Neural cell (in vitro differentiated cells): ENCODE data around the gene MED27. TPM values are rescaled to one million over a fixed set of nuclear protein-coding genes. Genes with fewer than 3 reads are reported as not detected.

Experiments
- H2AFZ ChIP-seq: fragments of 200-600, 300-800 bp; sonication (generic), shearing (Covaris generic); 2 replicates; pipeline ENCODE4 v1.6.0; 2014; ENCODE audit warnings: low read depth, mild to moderate bottlenecking, antibody characterized with exemption, low read length, moderate library complexity
- H3F3A ChIP-seq: fragments of 200-600 bp; shearing (Covaris generic); 2 replicates; pipeline ENCODE4 v1.6.1; 2016; ENCODE audit warnings: mild to moderate bottlenecking, moderate library complexity, mixed read lengths, antibody characterized with exemption, low read length; ENCODE audit not compliant: insufficient read depth, poor library complexity, severe bottlenecking
- H3K27ac ChIP-seq: fragments of 200-600, 300-800 bp; sonication (generic), shearing (Covaris generic); 2 replicates; pipeline ENCODE4 v1.5.1; 2014; ENCODE audit warnings: mild to moderate bottlenecking, low read length, moderate library complexity
- H3K27me3 ChIP-seq: fragments of 300-800, 200-600 bp; sonication (generic), shearing (Covaris generic); 2 replicates; pipeline ENCODE4 v1.6.0; 2014; ENCODE audit warnings: mild to moderate bottlenecking, low read depth, low read length, moderate library complexity; ENCODE audit not compliant: insufficient read depth
- H3K36me3 ChIP-seq: fragments of 300-800, 200-600 bp; sonication (generic), shearing (Covaris generic); 2 replicates; pipeline ENCODE4 v1.5.1; 2014; ENCODE audit warnings: mild to moderate bottlenecking, antibody characterized with exemption, low read length, moderate library complexity; ENCODE audit not compliant: insufficient read depth
- H3K4me2 ChIP-seq: fragments of 300-800, 200-600 bp; sonication (generic), shearing (Covaris generic); 2 replicates; pipeline ENCODE4 v1.6.0; 2014; ENCODE audit warnings: mild to moderate bottlenecking, low read length
- H3K4me3 ChIP-seq: fragments of 300-800, 200-600 bp; sonication (generic), shearing (Covaris generic); 2 replicates; pipeline ENCODE4 v1.5.1; 2014; ENCODE audit warnings: mild to moderate bottlenecking, low read length, moderate library complexity
- H3K79me2 ChIP-seq: fragments of 200-600 bp; shearing (Covaris generic); replicated peaks from 2 replicates; pipeline ENCODE4 v1.6.0; 2014; ENCODE audit warnings: mild to moderate bottlenecking, low read length, moderate library complexity; ENCODE audit not compliant: insufficient read depth
- H3K9ac ChIP-seq: fragments of 300-800, 200-600 bp; sonication (generic), shearing (Covaris generic); 2 replicates; pipeline ENCODE4 v1.6.1; 2016; ENCODE audit warnings: mild to moderate bottlenecking, low read length, mixed read lengths
- H3K9me2 ChIP-seq: fragments of 200-600 bp; shearing (Covaris generic); 2 replicates; pipeline ENCODE4 v1.6.1; 2016; ENCODE audit warnings: mild to moderate bottlenecking, low read length, mixed read lengths; ENCODE audit not compliant: insufficient read depth
- H3K9me3 ChIP-seq: fragments of 200-600, 300-800 bp; sonication (generic), shearing (Covaris generic); 2 replicates; pipeline ENCODE4 v1.6.1; 2016; ENCODE audit warnings: mild to moderate bottlenecking, mixed run types, low read length, moderate library complexity, mixed read lengths
- H4K20me1 ChIP-seq: fragments of 200-600 bp; shearing (Covaris generic); 2 replicates; pipeline ENCODE4 v1.6.1; 2016; ENCODE audit warnings: mild to moderate bottlenecking, mixed run types; ENCODE audit not compliant: insufficient read depth
- EP300 ChIP-seq: fragments of 450-650 bp; conservative IDR thresholded peaks from 2 replicates; pipeline ENCODE4 v1.6.1; 2014; ENCODE audit warnings: antibody characterized with exemption, mild to moderate bottlenecking, moderate library complexity; ENCODE audit not compliant: poor library complexity, severe bottlenecking
- EZH2 ChIP-seq: fragments of 200-600, 300-800 bp; shearing (Covaris generic), sonication (generic); IDR thresholded peaks from 2 replicates; pipeline ENCODE4 v1.6.1; 2014; ENCODE audit warnings: antibody characterized with exemption, low read length, borderline replicate concordance, mild to moderate bottlenecking; ENCODE audit not compliant: insufficient read depth, poor library complexity, severe bottlenecking
- MXI1 ChIP-seq: fragments of 450-650 bp; conservative IDR thresholded peaks from 2 replicates; pipeline ENCODE4 v1.6.1; 2014; ENCODE audit warnings: antibody characterized with exemption, mild to moderate bottlenecking; ENCODE audit not compliant: poor library complexity, severe bottlenecking
- POLR2AphosphoS5 ChIP-seq: IDR thresholded peaks from 2 replicates; pipeline ENCODE4 v1.6.1; 2012
- RAD21 ChIP-seq: fragments of 450-650 bp; conservative IDR thresholded peaks from 2 replicates; pipeline ENCODE4 v1.6.1; 2014; ENCODE audit warnings: antibody characterized with exemption, mild to moderate bottlenecking, moderate library complexity
- REST ChIP-seq: IDR thresholded peaks from 2 replicates; pipeline ENCODE4 v1.6.1; 2012; ENCODE audit warnings: borderline replicate concordance
- SMC3 ChIP-seq: fragments of 450-650 bp; conservative IDR thresholded peaks from 2 replicates; pipeline ENCODE4 v1.6.1; 2014; ENCODE audit warnings: antibody characterized with exemption, mild to moderate bottlenecking, moderate library complexity; ENCODE audit not compliant: poor library complexity
- TAF1 ChIP-seq: IDR thresholded peaks from 2 replicates; pipeline ENCODE4 v1.6.1; 2012; ENCODE audit warnings: low read depth
- polyA plus RNA-seq: library from polyadenylated mRNA; depleted of rRNA; stranded (reverse); fragments of >200 nt; gene quantifications from 2 replicates; pipeline ENCODE4 v1.2.3, GENCODE V29; 2014
- TF ChIP-seq, protein P1 (sequence below): fragments of 450-650 bp; IDR thresholded peaks from 2 replicates; pipeline ENCODE4 v1.5.1; 2014; ENCODE audit warnings: antibody characterized with exemption, mild to moderate bottlenecking, moderate library complexity; ENCODE audit not compliant: poor library complexity, severe bottlenecking

MED27 gene
- polyA plus RNA-seq, 1 donor from 2014 or later: 7.5 TPM

DNA sequence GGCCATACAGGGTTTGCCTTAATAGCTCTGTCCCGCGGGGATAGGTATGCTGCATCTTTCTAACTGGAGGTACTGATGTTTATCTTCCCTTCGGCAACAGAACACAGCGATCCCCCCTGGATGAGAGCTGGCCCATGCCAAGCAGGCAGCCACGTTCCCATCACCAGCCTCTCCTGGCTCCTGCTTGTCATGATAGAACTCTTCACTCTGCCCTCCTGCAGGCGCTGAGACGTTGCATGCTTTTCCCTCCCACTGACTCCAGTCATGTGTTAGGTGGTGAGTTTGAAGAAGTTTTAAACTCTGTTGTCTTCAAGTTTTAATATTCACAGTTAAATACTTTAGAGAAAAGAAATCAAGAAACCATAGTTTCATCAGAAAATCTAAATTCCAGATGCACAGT, 60.0 kb downstream of the MED27 start:
- no peak overlapping the region for H3K27ac ChIP-seq
- no peak for TF ChIP-seq EP300
- TF ChIP-seq POLR2AphosphoS5: no peak
- TF ChIP-seq EZH2: no peak
- TF ChIP-seq TAF1: no peak
- no peak for TF ChIP-seq SMC3
- no peak for TF ChIP-seq RAD21
- no peak for TF ChIP-seq REST
- no peak for TF ChIP-seq MXI1
- TF ChIP-seq, protein P1, sequence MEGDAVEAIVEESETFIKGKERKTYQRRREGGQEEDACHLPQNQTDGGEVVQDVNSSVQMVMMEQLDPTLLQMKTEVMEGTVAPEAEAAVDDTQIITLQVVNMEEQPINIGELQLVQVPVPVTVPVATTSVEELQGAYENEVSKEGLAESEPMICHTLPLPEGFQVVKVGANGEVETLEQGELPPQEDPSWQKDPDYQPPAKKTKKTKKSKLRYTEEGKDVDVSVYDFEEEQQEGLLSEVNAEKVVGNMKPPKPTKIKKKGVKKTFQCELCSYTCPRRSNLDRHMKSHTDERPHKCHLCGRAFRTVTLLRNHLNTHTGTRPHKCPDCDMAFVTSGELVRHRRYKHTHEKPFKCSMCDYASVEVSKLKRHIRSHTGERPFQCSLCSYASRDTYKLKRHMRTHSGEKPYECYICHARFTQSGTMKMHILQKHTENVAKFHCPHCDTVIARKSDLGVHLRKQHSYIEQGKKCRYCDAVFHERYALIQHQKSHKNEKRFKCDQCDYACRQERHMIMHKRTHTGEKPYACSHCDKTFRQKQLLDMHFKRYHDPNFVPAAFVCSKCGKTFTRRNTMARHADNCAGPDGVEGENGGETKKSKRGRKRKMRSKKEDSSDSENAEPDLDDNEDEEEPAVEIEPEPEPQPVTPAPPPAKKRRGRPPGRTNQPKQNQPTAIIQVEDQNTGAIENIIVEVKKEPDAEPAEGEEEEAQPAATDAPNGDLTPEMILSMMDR: no peak

DNA sequence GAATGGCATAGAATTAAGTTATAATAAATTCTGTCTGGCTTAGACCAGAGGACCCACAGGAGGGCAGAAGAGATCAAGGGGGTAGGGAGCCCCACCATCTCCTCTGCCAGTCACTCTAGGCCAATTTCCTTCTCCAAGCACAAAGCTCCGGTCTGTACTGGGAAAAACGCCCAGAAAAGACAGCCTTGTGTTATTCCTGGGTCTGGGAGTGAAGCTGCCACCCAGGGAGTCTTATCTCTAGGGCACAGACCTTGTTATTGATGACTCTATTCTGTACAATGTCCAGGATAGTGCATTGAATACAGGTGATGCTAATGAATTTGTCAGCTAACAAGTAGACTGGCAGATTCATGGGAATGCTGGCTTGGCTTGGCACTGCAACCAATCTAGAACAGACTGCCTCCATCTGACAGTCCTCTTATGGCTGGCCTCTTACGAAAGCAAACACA, 60.7 kb downstream of the MED27 start:
- Histone ChIP-seq H3K27ac (no peak overlapping the region), H3F3A (no peaks in the 10 kb centered on the region), H2AFZ (no peak overlapping the region), H3K4me3 (no peak overlapping the region), H3K36me3 (no peaks in the 10 kb centered on the region), H3K4me2 (no peak overlapping the region), H3K79me2 (peaks cover 11% of the 10 kb centered on the region), H3K9me3 (no peaks in the 10 kb centered on the region), H4K20me1 (no peaks in the 10 kb centered on the region), H3K27me3 (no peaks in the 10 kb centered on the region), H3K9ac (no peak overlapping the region), H3K9me2 (no peaks in the 10 kb centered on the region)
- TF ChIP-seq, protein P1: no peak
- TF ChIP-seq RAD21 (no peak), MXI1 (no peak), POLR2AphosphoS5 (no peak), EP300 (no peak), SMC3 (no peak), REST (no peak), TAF1 (no peak), EZH2 (no peak)

More for the DNA sequence above, 60.0 kb downstream of the MED27 start:
- Histone ChIP-seq H3K79me2 (peaks cover 11% of the 10 kb centered on the region), H4K20me1 (no peaks in the 10 kb centered on the region), H3K36me3 (no peaks in the 10 kb centered on the region), H3K9ac (no peak overlapping the region), H3K9me2 (no peaks in the 10 kb centered on the region), H3F3A (no peaks in the 10 kb centered on the region), H3K4me2 (no peak overlapping the region), H2AFZ (no peak overlapping the region), H3K27me3 (no peaks in the 10 kb centered on the region), H3K9me3 (no peaks in the 10 kb centered on the region), H3K4me3 (no peak overlapping the region)
